Coronary artery (tissue), 2 donors: ENCODE data around the gene NHEJ1.

ENCODE experiments used
- DNase-seq: peaks from one replicate; pipeline ENCODE4 v3.0.0-alpha.2; 2017; ENCODE audit warnings: low spot score
- H3K27ac ChIP-seq, 2 donors: fragments of 200-600 bp; sonication (generic); one replicate each; pipeline ENCODE4 v1.5.1; 2016 to 2019
- H3K4me3 ChIP-seq: fragments of 200-600 bp; sonication (generic); 2 replicates; pipeline ENCODE4 v1.5.1; 2016; ENCODE audit warnings: mild to moderate bottlenecking, moderate library complexity
- TF ChIP-seq, protein P1 (sequence below): fragments of 200-600 bp; sonication (generic); IDR thresholded peaks from one replicate; pipeline ENCODE4 v1.5.1; 2019; ENCODE audit warnings: antibody characterized with exemption

Gene NHEJ1

DNA sequence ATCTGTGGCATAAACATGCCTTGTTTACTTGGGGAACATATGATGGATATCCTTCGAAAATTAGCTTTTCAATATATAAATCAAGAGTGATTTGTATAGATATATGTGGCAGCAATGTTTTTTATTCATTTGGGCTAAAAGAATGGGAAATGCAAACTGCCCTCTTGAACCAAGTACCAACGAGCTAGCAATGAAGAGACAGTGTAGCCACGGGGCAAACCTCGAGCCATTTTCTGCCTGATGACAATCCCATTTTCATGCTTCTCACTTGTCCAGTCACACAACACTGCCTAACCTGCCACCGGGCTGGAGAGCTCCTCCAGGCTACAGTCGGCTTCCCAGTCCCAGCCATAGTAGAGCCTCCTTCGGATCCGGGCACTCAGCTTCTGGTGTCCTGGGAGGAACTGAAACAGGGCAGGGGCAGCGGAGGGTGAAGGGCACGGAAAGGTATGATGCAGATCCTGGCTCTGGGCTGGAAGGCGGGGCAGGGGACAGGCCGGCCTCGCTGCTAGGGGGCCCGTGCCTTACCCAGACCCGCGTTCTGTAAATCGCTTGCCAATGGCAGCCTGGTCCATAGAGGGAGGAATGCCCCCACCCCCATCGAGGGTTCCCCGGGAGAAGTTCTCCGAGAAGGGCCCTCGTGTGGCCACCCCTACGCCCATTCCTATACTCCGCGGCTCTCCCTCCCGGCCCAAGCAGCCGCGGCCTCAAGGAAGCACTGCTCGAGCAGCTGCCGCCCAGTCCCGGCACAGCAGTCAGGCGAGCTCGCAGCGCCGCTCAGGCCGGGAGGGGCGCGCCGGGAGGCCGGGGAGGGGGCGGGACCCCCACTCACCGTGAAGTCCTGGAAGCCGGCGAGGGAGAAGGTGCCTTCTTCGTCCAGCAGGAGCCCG is 15.6 kb upstream of the NHEJ1 start:
- H3K27ac ChIP-seq, result peak overlapping the region; percentile 92 to 99
- peak; percentile 81 for DNase-seq
- H3K4me3 ChIP-seq, result peak overlapping the region; percentile 95
- TF ChIP-seq, protein P1, sequence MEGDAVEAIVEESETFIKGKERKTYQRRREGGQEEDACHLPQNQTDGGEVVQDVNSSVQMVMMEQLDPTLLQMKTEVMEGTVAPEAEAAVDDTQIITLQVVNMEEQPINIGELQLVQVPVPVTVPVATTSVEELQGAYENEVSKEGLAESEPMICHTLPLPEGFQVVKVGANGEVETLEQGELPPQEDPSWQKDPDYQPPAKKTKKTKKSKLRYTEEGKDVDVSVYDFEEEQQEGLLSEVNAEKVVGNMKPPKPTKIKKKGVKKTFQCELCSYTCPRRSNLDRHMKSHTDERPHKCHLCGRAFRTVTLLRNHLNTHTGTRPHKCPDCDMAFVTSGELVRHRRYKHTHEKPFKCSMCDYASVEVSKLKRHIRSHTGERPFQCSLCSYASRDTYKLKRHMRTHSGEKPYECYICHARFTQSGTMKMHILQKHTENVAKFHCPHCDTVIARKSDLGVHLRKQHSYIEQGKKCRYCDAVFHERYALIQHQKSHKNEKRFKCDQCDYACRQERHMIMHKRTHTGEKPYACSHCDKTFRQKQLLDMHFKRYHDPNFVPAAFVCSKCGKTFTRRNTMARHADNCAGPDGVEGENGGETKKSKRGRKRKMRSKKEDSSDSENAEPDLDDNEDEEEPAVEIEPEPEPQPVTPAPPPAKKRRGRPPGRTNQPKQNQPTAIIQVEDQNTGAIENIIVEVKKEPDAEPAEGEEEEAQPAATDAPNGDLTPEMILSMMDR, result no peak

DNA sequence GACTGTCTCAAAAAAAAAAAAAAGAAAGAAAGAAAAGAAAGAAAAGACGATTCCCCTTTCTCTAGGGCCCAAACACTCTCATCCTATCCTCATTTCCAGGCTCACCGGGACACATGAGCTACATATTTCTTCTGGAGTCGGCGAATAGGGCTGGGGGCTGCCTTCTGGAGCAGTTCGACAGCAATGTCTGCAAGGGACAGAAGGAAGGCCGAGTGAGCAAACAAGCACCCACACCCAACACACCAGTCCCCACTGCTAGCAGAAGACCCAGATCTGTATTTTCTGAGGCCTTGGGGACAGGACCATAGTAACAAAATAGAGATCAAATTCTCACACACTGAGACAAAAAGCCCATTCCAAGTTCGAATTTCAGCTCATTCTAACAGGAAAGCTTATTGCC is 14.9 kb upstream of the NHEJ1 start:
- Histone ChIP-seq H3K27ac (peak overlapping the region; percentile 92 to 99), H3K4me3 (peak overlapping the region; percentile 95)
- DNase-seq, result no peak
- TF ChIP-seq, protein P1, result no peak

DNA sequence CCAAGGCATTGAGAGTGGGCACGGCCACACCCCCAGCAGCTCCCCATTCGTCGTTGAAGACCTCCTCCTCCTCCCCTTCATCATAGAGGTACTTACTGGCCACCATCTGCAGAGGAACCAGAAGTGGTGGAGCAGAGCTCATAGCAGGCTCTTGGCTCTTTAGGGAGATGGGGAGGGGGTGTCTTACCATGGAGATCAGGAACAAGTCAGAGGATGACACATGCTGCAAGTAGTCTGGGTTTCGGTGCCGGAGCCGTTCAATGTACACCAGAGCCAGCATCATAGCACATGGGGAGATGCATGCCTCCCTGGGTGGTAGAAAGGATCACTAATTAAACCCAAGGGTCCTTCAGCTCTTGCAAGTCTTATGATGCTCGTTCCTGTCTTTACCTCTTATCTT is 14.2 kb upstream of the NHEJ1 start:
- DNase-seq, result no peak
- TF ChIP-seq, protein P1, result no peak
- Histone ChIP-seq H3K27ac (no peak overlapping the region), H3K4me3 (no peak overlapping the region)

DNA sequence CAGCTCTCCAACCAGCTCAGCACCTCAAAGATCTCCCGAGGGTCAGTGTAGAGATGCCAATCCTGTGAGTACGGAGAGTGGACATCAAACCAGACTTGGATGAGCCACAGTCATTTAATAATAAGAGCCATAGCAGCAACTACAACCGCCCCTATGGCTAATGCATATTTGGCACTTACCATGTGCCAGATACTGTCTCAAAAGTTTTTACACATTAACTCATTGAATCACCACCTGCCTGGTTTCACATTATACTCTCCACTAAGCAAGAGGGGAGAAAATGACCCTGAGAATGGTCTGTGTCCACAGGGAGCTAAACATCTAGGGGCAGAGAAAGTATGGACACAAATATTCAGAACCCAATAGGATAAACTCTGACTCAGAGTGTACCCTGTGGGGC is 13.5 kb upstream of the NHEJ1 start:
- no peak overlapping the region for H3K27ac ChIP-seq
- H3K4me3 ChIP-seq, result no peak overlapping the region
- no peak for DNase-seq
- TF ChIP-seq, protein P1, result no peak

DNA sequence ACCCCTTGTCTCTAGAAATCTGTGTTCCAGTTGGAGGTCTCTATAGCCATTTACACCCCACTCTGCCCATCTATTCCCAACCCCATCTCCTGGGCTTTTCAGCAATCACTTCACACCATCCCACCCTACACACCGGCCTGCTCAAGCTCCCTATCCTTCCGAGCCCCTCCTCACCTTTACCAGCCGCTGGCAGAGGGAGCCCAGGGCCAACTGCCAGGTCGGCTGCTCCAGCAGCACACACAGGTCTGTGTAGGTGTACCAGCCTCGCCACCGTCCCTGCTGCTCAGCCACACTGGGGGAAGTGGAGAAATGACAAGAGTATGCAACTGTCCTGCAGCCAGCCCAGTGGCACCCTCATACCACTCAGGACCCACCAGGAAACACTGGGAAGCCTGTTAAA is 12.6 kb upstream of the NHEJ1 start:
- TF ChIP-seq, protein P1, result no peak
- no peak overlapping the region for H3K27ac ChIP-seq
- no peak for DNase-seq
- no peak overlapping the region for H3K4me3 ChIP-seq

DNA sequence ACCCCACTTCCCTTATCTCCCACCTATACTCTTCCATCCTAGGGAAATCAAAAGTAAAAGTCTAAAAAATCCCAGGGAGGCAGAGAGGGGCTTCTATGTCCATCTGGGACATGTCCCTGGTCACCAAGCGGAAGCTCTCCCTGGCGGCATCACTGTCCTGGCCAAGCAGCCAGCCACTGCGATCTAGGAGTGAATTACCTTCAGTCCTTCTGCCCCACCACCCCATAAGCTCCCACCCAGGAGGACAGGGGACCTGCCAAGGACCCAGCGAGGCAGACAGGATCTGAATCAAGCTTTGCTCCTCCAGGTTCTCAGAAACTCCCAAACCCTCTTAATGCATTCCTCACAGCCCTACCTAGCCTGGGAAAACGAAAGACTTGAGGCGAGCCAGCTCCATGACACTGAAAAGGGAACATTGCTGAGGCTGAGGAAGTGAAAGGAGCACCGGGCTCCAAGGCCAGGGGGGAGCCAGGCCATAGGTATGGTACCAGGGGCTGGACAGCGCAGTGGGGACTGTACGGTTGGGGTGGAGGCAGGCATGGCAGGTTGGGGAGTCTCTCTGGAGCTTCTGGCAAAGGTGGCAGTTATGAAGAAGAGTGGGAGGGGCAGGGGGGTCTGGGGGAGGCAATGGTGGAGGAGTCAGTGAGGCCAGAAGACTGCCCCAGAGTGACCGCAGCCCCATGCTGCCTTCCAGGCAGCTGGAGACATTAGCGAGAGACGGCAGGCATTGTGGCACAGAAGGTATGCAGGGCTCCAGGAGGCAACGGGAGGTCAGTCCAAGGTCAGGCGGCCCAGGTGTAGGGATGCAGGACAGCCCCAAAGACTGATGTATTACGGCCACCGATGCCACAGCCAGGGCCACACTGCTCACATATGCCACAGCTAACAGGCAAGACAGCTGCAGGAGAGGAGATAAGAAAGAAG is 11.9 kb upstream of the NHEJ1 start:
- peak overlapping the region; percentile 19 to 64 for H3K27ac ChIP-seq
- no peak for DNase-seq
- H3K4me3 ChIP-seq, result no peak overlapping the region
- TF ChIP-seq, protein P1, result no peak
